GM12878 (cell line): ENCODE data around the gene LYRM4. TPM values are rescaled to one million over a fixed set of nuclear protein-coding genes. Genes with fewer than 3 reads are reported as not detected.

Experiments
- ATAC-seq: fragments of 200-7000 bp; cut with Tn5 transposase; 3 replicates; pipeline ENCODE4 v1.9.1; 2020; ENCODE audit warnings: mild to moderate bottlenecking, moderate library complexity
- BruUV-seq: library from RNA; stranded (reverse); fragments of 400-500 nt; replicated peaks from 2 replicates; lab custom pipeline; 2021; lab: Mats Ljungman, UMichigan
- CTCF ChIA-PET: fragments of 300-600 bp; sonication (Branson Sonifier 250); formaldehyde crosslinking; extraction: SDS; loops from one replicate; lab custom pipeline; 2021; ENCODE audit warnings: inconsistent platforms; lab: Yijun Ruan, JAX
- POLR2A ChIA-PET: fragments of 350-600 bp; formaldehyde crosslinking; extraction: SDS; loops from one replicate; lab custom pipeline; 2021; ENCODE audit warnings: inconsistent platforms; lab: Charles Lee
- RAD21 ChIA-PET: fragments of 300-600 bp; sonication (Branson Sonifier 250); formaldehyde crosslinking; loops from one replicate; lab custom pipeline; 2023; ENCODE audit warnings: antibody characterized with exemption; ENCODE audit not compliant: unreplicated experiment; lab: Charles Lee
- SMC1A ChIA-PET: fragments of 300-600 bp; sonication (Branson Sonifier 250); formaldehyde crosslinking; loops from one replicate; lab custom pipeline; 2023; ENCODE audit not compliant: unreplicated experiment, uncharacterized antibody; lab: Charles Lee
- DNase-seq: peaks from one replicate; pipeline ENCODE4 v3.0.0-alpha.2; 2011; ENCODE audit warnings: low read depth, low spot score
- FAIRE-seq: peaks from 3 replicates; lab custom pipeline; 2011; peaks lifted over from hg19 to GRCh38; lab: Jason Lieb, UNC
- H2AFZ ChIP-seq: 2 replicates; pipeline ENCODE4 v1.6.0; 2011; ENCODE audit warnings: low read depth, low read length, control low read depth; ENCODE audit not compliant: control insufficient read depth
- H3K27ac ChIP-seq: 2 replicates; pipeline ENCODE4 v1.5.1; 2011; ENCODE audit warnings: control low read depth; ENCODE audit not compliant: control insufficient read depth, insufficient read depth
- H3K27me3 ChIP-seq, 2 experiments: replicated peaks in 1 of 2; 2 replicates each; pipeline versions ENCODE4 v1.6.0 to v1.6.1; 2011; ENCODE audit warnings: low read length in 1 of 2; ENCODE audit not compliant: control insufficient read depth in 2 of 2, insufficient read depth in 2 of 2
- H3K36me3 ChIP-seq, 2 experiments: 2 replicates each; pipeline ENCODE4 v1.5.1; 2011; ENCODE audit warnings: low read length in 1 of 2; ENCODE audit not compliant: control insufficient read depth in 2 of 2, insufficient read depth in 2 of 2
- H3K4me1 ChIP-seq: 2 replicates; pipeline ENCODE4 v1.6.1; 2011; ENCODE audit warnings: mild to moderate bottlenecking, low read length, moderate library complexity, mixed read lengths; ENCODE audit not compliant: control insufficient read depth, insufficient read depth
- H3K4me2 ChIP-seq: 2 replicates; pipeline ENCODE4 v1.6.0; 2011; ENCODE audit warnings: control low read depth; ENCODE audit not compliant: control insufficient read depth, insufficient read depth
- H3K4me3 ChIP-seq: fragments of 200-600 bp; sonication (generic); 2 replicates; pipeline ENCODE4 v1.5.1; 2016
- H3K79me2 ChIP-seq: 2 replicates; pipeline ENCODE4 v1.6.0; 2011; ENCODE audit warnings: low read length; ENCODE audit not compliant: control insufficient read depth, insufficient read depth
- H3K9ac ChIP-seq: 2 replicates; pipeline ENCODE4 v1.8.0; 2011; ENCODE audit warnings: low read length, control low read depth, mixed read lengths; ENCODE audit not compliant: control insufficient read depth, insufficient read depth
- H3K9me3 ChIP-seq: replicated peaks from 3 replicates; pipeline ENCODE4 v1.5.1; 2011; ENCODE audit warnings: mild to moderate bottlenecking, low read length; ENCODE audit not compliant: control insufficient read depth, insufficient read depth
- H4K20me1 ChIP-seq: 2 replicates; pipeline ENCODE4 v1.6.0; 2011; ENCODE audit not compliant: control insufficient read depth, insufficient read depth
- CREM ChIP-seq: IDR thresholded peaks from 2 replicates; pipeline ENCODE4 v1.6.1; 2014; ENCODE audit warnings: antibody characterized with exemption, low read depth
- CUX1 ChIP-seq: IDR thresholded peaks from 2 replicates; pipeline ENCODE4 v1.6.1; 2012; ENCODE audit warnings: improper control_type of control experiment, low read depth, low read length; ENCODE audit not compliant: insufficient replicate concordance
- E2F8 ChIP-seq: fragments of 450-650 bp; IDR thresholded peaks from 2 replicates; pipeline ENCODE4 v1.6.1; 2018; ENCODE audit warnings: mild to moderate bottlenecking, low read depth, moderate library complexity; ENCODE audit not compliant: partially characterized antibody
- EP300 ChIP-seq, 2 experiments: fragments of 150-350 bp in 1 of 2; IDR thresholded peaks; 2 replicates each; pipeline ENCODE4 v1.6.1; 2011 to 2012; ENCODE audit warnings: low read depth in 2 of 2, low read length in 2 of 2, borderline replicate concordance in 1 of 2, improper control_type of control experiment in 1 of 2, inconsistent platforms in 1 of 2; ENCODE audit not compliant: control insufficient read depth in 1 of 2
- GABPA ChIP-seq: IDR thresholded peaks from 2 replicates; pipeline ENCODE4 v1.6.1; 2014; ENCODE audit warnings: antibody characterized with exemption, low read depth, mild to moderate bottlenecking, inconsistent platforms
- HCFC1 ChIP-seq: fragments of 150-350 bp; IDR thresholded peaks from 2 replicates; pipeline ENCODE4 v1.6.1; 2014; ENCODE audit warnings: low read length
- HDGF ChIP-seq: fragments of 450-650 bp; IDR thresholded peaks from 2 replicates; pipeline ENCODE4 v1.6.1; 2016; ENCODE audit warnings: antibody characterized with exemption
- KDM1A ChIP-seq: fragments of 200-600 bp; sonication (generic); IDR thresholded peaks from 2 replicates; pipeline ENCODE4 v1.6.1; 2016; ENCODE audit warnings: borderline replicate concordance
- NR2C2 ChIP-seq: IDR thresholded peaks from 2 replicates; pipeline ENCODE4 v1.6.1; 2011; ENCODE audit warnings: borderline replicate concordance, low read depth; ENCODE audit not compliant: control insufficient read depth, insufficient read length
- PAX5 ChIP-seq: IDR thresholded peaks from 2 replicates; pipeline ENCODE4 v1.6.1; 2011; ENCODE audit warnings: low read depth, low read length, borderline replicate concordance
- PAX8 ChIP-seq: fragments of 450-650 bp; IDR thresholded peaks from 2 replicates; pipeline ENCODE4 v1.6.1; 2017; ENCODE audit warnings: mild to moderate bottlenecking, moderate library complexity
- RAD21 ChIP-seq: IDR thresholded peaks from 2 replicates; pipeline ENCODE4 v1.6.1; 2011; ENCODE audit warnings: mild to moderate bottlenecking, low read depth, low read length, moderate library complexity; ENCODE audit not compliant: insufficient read depth
- SP1 ChIP-seq: IDR thresholded peaks from one replicate; pipeline ENCODE4 v1.6.1; 2011; ENCODE audit warnings: low read depth, low read length
- STAT3 ChIP-seq: IDR thresholded peaks from 2 replicates; pipeline ENCODE4 v1.6.1; 2011; ENCODE audit warnings: low read depth, low read length, improper control_type of control experiment
- SUZ12 ChIP-seq: fragments of 200-600 bp; sonication (generic); IDR thresholded peaks from one replicate; pipeline ENCODE4 v1.6.1; 2018; ENCODE audit warnings: antibody characterized with exemption, mild to moderate bottlenecking; ENCODE audit not compliant: unreplicated experiment
- TCF12 ChIP-seq: IDR thresholded peaks from 2 replicates; pipeline ENCODE4 v1.6.1; 2011; ENCODE audit warnings: low read depth, mild to moderate bottlenecking, low read length
- ZNF217 ChIP-seq: fragments of 450-650 bp; IDR thresholded peaks from 2 replicates; pipeline ENCODE4 v1.6.1; 2017; ENCODE audit warnings: antibody characterized with exemption, mild to moderate bottlenecking
- WGBS: methylation state at CpG from one replicate; pipeline ENCODE4 v1.1.6; 2016; ENCODE audit warnings: low lambda C conversion rate; ENCODE audit not compliant: insufficient replicate concordance, insufficient coverage; ENCODE audit errors: missing lambda C conversion rate; 5-methylcytosine and 5-hydroxymethylcytosine counted together
- in situ Hi-C: fragments of 300-500 bp; cut with MboI; formaldehyde crosslinking; loops from 9 replicates; pipeline ENCODE4 v1.14.3; 2018; ENCODE audit warnings: mixed read lengths
- intact Hi-C: fragments of 100-400 bp; cut with micrococcal nuclease; formaldehyde crosslinking; loops from one replicate; pipeline ENCODE4 v1.14.2; 2022; ENCODE audit not compliant: unreplicated experiment
- polyA plus RNA-seq, 11 experiments: library from polyadenylated mRNA; depleted of rRNA in 4 of 11; unstranded in 6 of 11; stranded (reverse) in 5 of 11; fragments of >200 nt; fragmentation: Nextera tagmentation in 4 of 11; fragmentation: Illumina TruSeq in 1 of 11; extraction: Ambion mirVana in 4 of 11; extraction: Trizol in 1 of 11; gene quantifications; 1 replicate in 1 of 11; 2 replicates in 10 of 11; pipeline versions ENCODE4 v1.2.1 to v1.2.3, GENCODE V29; 2011 to 2016; ENCODE audit warnings: inconsistent platforms in 2 of 11, missing spikeins in 2 of 11, low read depth in 1 of 11
- total RNA-seq, 4 experiments: library from RNA; depleted of rRNA in 3 of 4; stranded (reverse); fragments of >200 nt in 3 of 4; fragmentation: Illumina TruSeq in 1 of 4; extraction: Trizol in 1 of 4; gene quantifications; 2 replicates each; pipeline versions ENCODE4 v1.2.1 to v1.2.3, GENCODE V29; 2013 to 2021

The LYRM4 gene
- total and polyA plus RNA-seq, 10 of the 15 experiments (the other 5 are each of a cell fraction or from before 2014, with no cell fraction given) = 32.7 to 66.8 (median 44.0) TPM

GRCh38 chr6:5190507-5190906 lies 70.2 kb downstream of the LYRM4 start (continued):
- TF ChIP-seq PAX5 (no peak), CREM (no peak), PAX8 (no peak), ZNF217 (no peak)

GRCh38 chr6:5188646-5189045 lies 72.1 kb downstream of the LYRM4 start:
- no peak for TF ChIP-seq KDM1A
- no peak for TF ChIP-seq E2F8
- no peak for TF ChIP-seq SP1
- no peak for TF ChIP-seq CUX1
- no peak for TF ChIP-seq NR2C2
- TF ChIP-seq RAD21 = no peak
- TF ChIP-seq GABPA = no peak
- TF ChIP-seq EP300 (IDR thresholded peaks at IDR 0.05; ENCODE audit: borderline replicate concordance in 1 of 2, control insufficient read depth in 1 of 2, low read depth in 2 of 2, low read length in 2 of 2) = no peak
- no peak for TF ChIP-seq HDGF
- no peak for TF ChIP-seq HCFC1
- TF ChIP-seq TCF12 = no peak
- TF ChIP-seq PAX5 = no peak
- no peak for TF ChIP-seq SUZ12
- TF ChIP-seq STAT3 = no peak
- CTCF ChIA-PET = interaction anchor here (1.5 kb wide), 1 partner anchor 44 kb away, joined by 3 read pairs; no protein-coding TSS in a partner anchor
- no peak for FAIRE-seq

More at GRCh38 chr6:5188646-5189045, 72.1 kb downstream of the LYRM4 start:
- Histone ChIP-seq H3K4me2 (no peak overlapping the region), H3K27ac (no peak overlapping the region), H3K9ac (no peak overlapping the region), H4K20me1 (no peaks in the 10 kb centered on the region), H3K36me3 (no peaks in the 10 kb centered on the region), H3K4me3 (no peak overlapping the region), H3K27me3 (no peaks in the 10 kb centered on the region), H3K4me1 (peaks cover 23% of the 10 kb centered on the region), H2AFZ (no peak overlapping the region), H3K9me3 (no peaks in the 10 kb centered on the region), H3K79me2 (no peaks in the 10 kb centered on the region)
- no TSS peak for BruUV-seq
- ChIA-PET POLR2A (no interaction called here), SMC1A (no interaction called here), RAD21 (no interaction called here)
- intact Hi-C loops = no loop called here
- ATAC-seq (no peak), DNase-seq (no peak)
- 96% methylated on average over 3 of the region's 3 CpGs for WGBS
- in situ Hi-C loops = no loop called here
